GM12878 (cell line): Measurements from ENCODE around the gene SPIB. TPM values are rescaled to one million over a fixed set of nuclear protein-coding genes. Genes with fewer than 3 reads are reported as not detected.

Experiments used
- CBFB ChIP-seq: IDR thresholded peaks from 2 replicates; pipeline ENCODE4 v1.6.1; 2016; ENCODE audit warnings: antibody characterized with exemption, low read depth
- E2F4 ChIP-seq: IDR thresholded peaks from 2 replicates; pipeline ENCODE4 v1.6.1; 2012; ENCODE audit warnings: low read depth, low read length, improper control_type of control experiment
- ESRRA ChIP-seq: IDR thresholded peaks from 2 replicates; pipeline ENCODE4 v1.6.1; 2012; ENCODE audit warnings: mild to moderate bottlenecking, low read length, improper control_type of control experiment
- GATAD2B ChIP-seq: fragments of 450-650 bp; conservative IDR thresholded peaks from 2 replicates; pipeline ENCODE4 v1.6.1; 2017; ENCODE audit warnings: low read depth, mild to moderate bottlenecking, moderate library complexity
- HCFC1 ChIP-seq: fragments of 150-350 bp; IDR thresholded peaks from 2 replicates; pipeline ENCODE4 v1.6.1; 2014; ENCODE audit warnings: low read length
- HDAC2 ChIP-seq: fragments of 200-600 bp; sonication (generic); IDR thresholded peaks from 2 replicates; pipeline ENCODE4 v1.6.1; 2017
- HDGF ChIP-seq: fragments of 450-650 bp; IDR thresholded peaks from 2 replicates; pipeline ENCODE4 v1.6.1; 2016; ENCODE audit warnings: antibody characterized with exemption
- IRF3 ChIP-seq: fragments of 450-650 bp; IDR thresholded peaks from 2 replicates; pipeline ENCODE4 v1.6.1; 2014; ENCODE audit warnings: mild to moderate bottlenecking
- KAT2A ChIP-seq: conservative IDR thresholded peaks from 2 replicates; pipeline ENCODE4 v1.6.1; 2011; ENCODE audit warnings: low read depth, low read length; ENCODE audit not compliant: control insufficient read depth
- MLLT1 ChIP-seq: fragments of 450-650 bp; IDR thresholded peaks from 2 replicates; pipeline ENCODE4 v1.6.1; 2016; ENCODE audit warnings: mild to moderate bottlenecking
- NBN ChIP-seq: fragments of 450-650 bp; IDR thresholded peaks from 2 replicates; pipeline ENCODE4 v1.6.1; 2016
- NRF1 ChIP-seq: conservative IDR thresholded peaks from 2 replicates; pipeline ENCODE4 v1.6.1; 2011; ENCODE audit warnings: mild to moderate bottlenecking, low read depth, low read length, improper control_type of control experiment
- RB1 ChIP-seq: fragments of 450-650 bp; formaldehyde crosslinking; IDR thresholded peaks from 2 replicates; pipeline ENCODE4 v1.6.1; 2017; ENCODE audit warnings: mild to moderate bottlenecking, borderline replicate concordance
- REST ChIP-seq: IDR thresholded peaks from 2 replicates; pipeline ENCODE4 v1.6.1; 2012; ENCODE audit warnings: mild to moderate bottlenecking, low read depth, low read length
- SMAD1 ChIP-seq: fragments of 450-650 bp; IDR thresholded peaks from 2 replicates; pipeline ENCODE4 v1.6.1; 2018; ENCODE audit warnings: mild to moderate bottlenecking, low read depth; ENCODE audit not compliant: partially characterized antibody
- SREBF1 ChIP-seq: IDR thresholded peaks from 2 replicates; pipeline ENCODE4 v1.6.1; 2012; ENCODE audit warnings: mild to moderate bottlenecking, low read length
- STAT1 ChIP-seq: fragments of 450-650 bp; conservative IDR thresholded peaks from 2 replicates; pipeline ENCODE4 v1.6.1; 2014; ENCODE audit warnings: antibody characterized with exemption, mild to moderate bottlenecking
- SUZ12 ChIP-seq: fragments of 200-600 bp; sonication (generic); IDR thresholded peaks from one replicate; pipeline ENCODE4 v1.6.1; 2018; ENCODE audit warnings: antibody characterized with exemption, mild to moderate bottlenecking; ENCODE audit not compliant: unreplicated experiment
- TARDBP ChIP-seq: IDR thresholded peaks from 2 replicates; pipeline ENCODE4 v1.6.1; 2016; ENCODE audit warnings: borderline replicate concordance
- ZBED1 ChIP-seq: IDR thresholded peaks from 2 replicates; pipeline ENCODE4 v1.6.1; 2016; ENCODE audit warnings: borderline replicate concordance
- ZBTB33 ChIP-seq: fragments of 450-650 bp; IDR thresholded peaks from 2 replicates; pipeline ENCODE4 v1.6.1; 2017; ENCODE audit warnings: mild to moderate bottlenecking
- ZSCAN29 ChIP-seq: fragments of 450-650 bp; IDR thresholded peaks from 2 replicates; pipeline ENCODE4 v1.6.1; 2017; ENCODE audit warnings: mild to moderate bottlenecking, moderate library complexity
- polyA plus RNA-seq, 11 experiments: library from polyadenylated mRNA; depleted of rRNA in 4 of 11; unstranded in 6 of 11; stranded (reverse) in 5 of 11; fragments of >200 nt; fragmentation: Nextera tagmentation in 4 of 11; fragmentation: Illumina TruSeq in 1 of 11; extraction: Ambion mirVana in 4 of 11; extraction: Trizol in 1 of 11; gene quantifications; 1 replicate in 1 of 11; 2 replicates in 10 of 11; pipeline versions ENCODE4 v1.2.1 to v1.2.3, GENCODE V29; 2011 to 2016; ENCODE audit warnings: inconsistent platforms in 2 of 11, missing spikeins in 2 of 11, low read depth in 1 of 11
- total RNA-seq, 4 experiments: library from RNA; depleted of rRNA in 3 of 4; stranded (reverse); fragments of >200 nt in 3 of 4; fragmentation: Illumina TruSeq in 1 of 4; extraction: Trizol in 1 of 4; gene quantifications; 2 replicates each; pipeline versions ENCODE4 v1.2.1 to v1.2.3, GENCODE V29; 2013 to 2021

SPIB gene
- total and polyA plus RNA-seq, 10 of the 15 experiments (the other 5 are each of a cell fraction or from before 2014, with no cell fraction given): 3.5 to 123 (median 56.0) TPM

- no peak for TF ChIP-seq REST
- no peak for TF ChIP-seq ZBED1
- TF ChIP-seq HCFC1: peak; percentile 92
- TF ChIP-seq NBN: peak; percentile 96
- TF ChIP-seq SMAD1: peak; percentile 51
- no peak; the same call in 1 of the 2 replicates for TF ChIP-seq HDGF
- TF ChIP-seq ZBTB33: no peak
- TF ChIP-seq GATAD2B: peak; percentile 78
- TF ChIP-seq NRF1: no peak
- no peak for TF ChIP-seq SUZ12
- 0 out of 2 replicates have a peak, but pooled peaks have one; percentile 50 for TF ChIP-seq IRF3
- TF ChIP-seq ESRRA: no peak; the same call in 1 of the 2 replicates
- no peak; the same call in none of the 2 replicates for TF ChIP-seq STAT1
- TF ChIP-seq TARDBP: no peak
- 0 out of 2 replicates have a peak, but pooled peaks have one; percentile 12 for TF ChIP-seq E2F4
- no peak; the same call in 1 of the 2 replicates for TF ChIP-seq MLLT1
- no peak for TF ChIP-seq KAT2A
- no peak for TF ChIP-seq ZSCAN29
- no peak for TF ChIP-seq SREBF1
- peak; percentile 65 for TF ChIP-seq RB1
- TF ChIP-seq CBFB: no peak
- no peak for TF ChIP-seq HDAC2
Observed at GRCh38 chr19:50376166-50377050, 42.3 kb upstream of the SPIB start, which contains the start of gene NR1H2 (continued).
